OCI-LY7 (cell line): ENCODE measurements around the gene PKD1. TPM values are rescaled to one million over a fixed set of nuclear protein-coding genes. Genes with fewer than 3 reads are reported as not detected.

Experiments used
- BruUV-seq: library from RNA; stranded (reverse); fragments of 400-500 nt; replicated peaks from 2 replicates; lab custom pipeline; 2021; lab: Mats Ljungman, UMichigan
- CTCF ChIA-PET: fragments of 300-600 bp; sonication (Branson Sonifier 250); formaldehyde crosslinking; loops from one replicate; lab custom pipeline; 2022; ENCODE audit warnings: antibody characterized with exemption; ENCODE audit not compliant: unreplicated experiment; lab: Charles Lee
- POLR2A ChIA-PET: fragments of 300-600 bp; sonication (Branson Sonifier 250); formaldehyde crosslinking; loops from one replicate; lab custom pipeline; 2022; ENCODE audit warnings: antibody characterized with exemption; lab: Charles Lee
- DNase-seq: peaks from one replicate; pipeline ENCODE4 v3.0.0-alpha.2; 2015; ENCODE audit warnings: low spot score
- H2AFZ ChIP-seq: fragments of 200-600 bp; sonication (generic), shearing (Covaris generic); 2 replicates; pipeline ENCODE4 v1.6.1; 2014; ENCODE audit warnings: mild to moderate bottlenecking, antibody characterized with exemption, low read length, moderate library complexity
- H3K27ac ChIP-seq: fragments of 200-600 bp; sonication (generic); 2 replicates; pipeline ENCODE4 v1.5.1; 2014; ENCODE audit warnings: mixed run types, low read depth, mild to moderate bottlenecking, moderate library complexity, low read length, inconsistent platforms; ENCODE audit not compliant: poor library complexity, severe bottlenecking
- H3K36me3 ChIP-seq: fragments of 200-600 bp; sonication (generic); 2 replicates; pipeline ENCODE4 v1.6.1; 2014; ENCODE audit warnings: mild to moderate bottlenecking, antibody characterized with exemption, low read length, moderate library complexity, mixed read lengths; ENCODE audit not compliant: insufficient read depth
- H3K4me1 ChIP-seq: fragments of 200-600 bp; sonication (generic); 2 replicates; pipeline ENCODE4 v1.5.1; 2014; ENCODE audit warnings: mild to moderate bottlenecking, low read length; ENCODE audit not compliant: insufficient read depth, poor library complexity, severe bottlenecking
- H3K4me2 ChIP-seq: fragments of 200-600 bp; sonication (generic); 2 replicates; pipeline ENCODE4 v1.6.1; 2014; ENCODE audit warnings: mild to moderate bottlenecking, low read length
- H3K4me3 ChIP-seq: fragments of 200-600 bp; sonication (generic); 2 replicates; pipeline ENCODE4 v1.5.1; 2014; ENCODE audit warnings: mild to moderate bottlenecking, low read depth, low read length; ENCODE audit not compliant: poor library complexity, severe bottlenecking
- H3K79me2 ChIP-seq: fragments of 200-600 bp; sonication (generic); 2 replicates; pipeline ENCODE4 v1.6.1; 2016; ENCODE audit warnings: low read depth, mild to moderate bottlenecking, low read length, moderate library complexity, mixed read lengths; ENCODE audit not compliant: insufficient read depth
- H3K9me2 ChIP-seq: fragments of 200-600 bp; sonication (generic); 2 replicates; pipeline ENCODE4 v1.6.1; 2016; ENCODE audit warnings: mild to moderate bottlenecking, low read length, mixed read lengths; ENCODE audit not compliant: insufficient read depth
- H3K9me3 ChIP-seq: fragments of 200-600 bp; sonication (generic); 2 replicates; pipeline ENCODE4 v1.6.1; 2014; ENCODE audit warnings: mild to moderate bottlenecking, mixed run types, low read length, mixed read lengths
- H4K20me1 ChIP-seq: fragments of 200-600 bp; sonication (generic); 2 replicates; pipeline ENCODE4 v1.6.1; 2014; ENCODE audit warnings: mild to moderate bottlenecking, antibody characterized with exemption, low read length, moderate library complexity, mixed read lengths; ENCODE audit not compliant: insufficient read depth
- CTCF ChIP-seq: fragments of 200-600 bp; sonication (generic); conservative IDR thresholded peaks from 2 replicates; pipeline ENCODE4 v1.5.1; 2014; ENCODE audit warnings: mild to moderate bottlenecking, antibody characterized with exemption, low read length, moderate library complexity, mixed read lengths
- EZH2phosphoT487 ChIP-seq: fragments of 200-600 bp; sonication (generic); IDR thresholded peaks from 2 replicates; pipeline ENCODE4 v1.6.1; 2018; ENCODE audit warnings: low read depth, borderline replicate concordance, mild to moderate bottlenecking, mixed run types, antibody characterized with exemption, low read length, moderate library complexity, mixed read lengths
- intact Hi-C: fragments of 100-400 bp; cut with micrococcal nuclease; formaldehyde crosslinking; loops from one replicate; pipeline ENCODE4 v1.10.0; 2022; ENCODE audit not compliant: unreplicated experiment
- total RNA-seq, 2 experiments: library from RNA; depleted of rRNA in 1 of 2; stranded (reverse); fragments of >200 nt in 1 of 2; shearing (Covaris generic) in 1 of 2; gene quantifications; 2 replicates each; pipeline ENCODE4 v1.2.3, GENCODE V29; 2014 to 2022

PKD1 gene
- total RNA-seq, 2 experiments from 2014 or later = 87.4 to 112 TPM

GRCh38 chr16:2171601-2172178 lies 36.0 kb upstream of the PKD1 start:
- DNase-seq = no peak
- no peaks in the 10 kb centered on the region for H3K79me2 ChIP-seq
- TF ChIP-seq EZH2phosphoT487 (no peak), CTCF (no peak)
- POLR2A ChIA-PET = no interaction called here
- CTCF ChIA-PET = no interaction called here
- no peak overlapping the region for H3K27ac ChIP-seq
- no peak overlapping the region for H3K4me2 ChIP-seq
- intact Hi-C loops = no loop called here
- H4K20me1 ChIP-seq = no peaks in the 10 kb centered on the region
- no peaks in the 10 kb centered on the region for H3K4me1 ChIP-seq
- no peak overlapping the region for H2AFZ ChIP-seq
- no peak overlapping the region for H3K4me3 ChIP-seq
- no peaks in the 10 kb centered on the region for H3K9me2 ChIP-seq
- no peaks in the 10 kb centered on the region for H3K9me3 ChIP-seq
- BruUV-seq = no TSS peak
- peaks cover 54% of the 10 kb centered on the region for H3K36me3 ChIP-seq

GRCh38 chr16:2170587-2171435 lies 35.1 kb upstream of the PKD1 start:
- Histone ChIP-seq H3K27ac (no peak overlapping the region), H3K4me2 (no peak overlapping the region)
- CTCF ChIA-PET = no interaction called here

More at GRCh38 chr16:2170587-2171435, 35.1 kb upstream of the PKD1 start:
- DNase-seq = no peak
- Histone ChIP-seq H3K79me2 (no peaks in the 10 kb centered on the region), H3K36me3 (peaks cover 55% of the 10 kb centered on the region), H4K20me1 (no peaks in the 10 kb centered on the region), H2AFZ (no peak overlapping the region), H3K4me1 (no peaks in the 10 kb centered on the region), H3K9me2 (no peaks in the 10 kb centered on the region), H3K4me3 (no peak overlapping the region), H3K9me3 (no peaks in the 10 kb centered on the region)
- intact Hi-C loops = no loop called here
- POLR2A ChIA-PET = no interaction called here
- BruUV-seq = no TSS peak
- TF ChIP-seq EZH2phosphoT487 (no peak), CTCF (no peak)
